ENCODE measurements around the gene RPS27L.

Gene RPS27L

DNA sequence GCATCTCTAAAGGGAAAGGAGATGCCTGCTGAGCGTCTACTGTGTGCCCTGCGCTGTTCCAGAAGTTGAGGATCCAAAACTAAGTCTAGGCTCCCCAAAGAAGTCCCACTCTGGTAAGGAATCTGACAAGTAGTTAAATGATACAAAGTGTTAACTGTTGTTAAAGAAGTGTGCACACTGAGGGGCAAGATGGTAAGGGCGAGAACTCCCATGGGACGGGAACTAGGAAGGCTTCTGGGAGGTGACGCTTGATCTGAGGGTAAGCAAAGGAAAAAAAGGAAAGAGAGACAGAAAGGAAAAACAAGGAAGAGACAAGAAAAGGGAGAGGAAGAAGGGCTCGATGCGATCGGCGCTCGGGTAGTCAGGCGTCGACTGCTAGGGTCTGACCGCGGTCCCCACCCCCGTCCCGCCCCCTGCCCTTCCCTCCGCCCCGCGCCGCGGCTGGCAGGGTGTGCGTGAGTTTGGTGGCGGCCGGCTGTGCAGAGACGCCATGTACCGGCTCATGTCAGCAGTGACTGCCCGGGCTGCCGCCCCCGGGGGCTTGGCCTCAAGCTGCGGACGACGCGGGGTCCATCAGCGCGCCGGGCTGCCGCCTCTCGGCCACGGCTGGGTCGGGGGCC lies 35.8 kb downstream of the RPS27L start, which contains the start of gene LACTB (continued):
- TF ChIP-seq ZNF148 (tag by site-specific recombination; IDR thresholded peaks at IDR 0.05; ENCODE audit: borderline replicate concordance) (no peak), ZNF211 (tag by site-specific recombination; IDR thresholded peaks at IDR 0.05; ENCODE audit: low read depth) (no peak), ZNF626 (tag by site-specific recombination; IDR thresholded peaks at IDR 0.05) (no peak), ZNF404 (tag by site-specific recombination; IDR thresholded peaks at IDR 0.05) (no peak), ZNF169 (tag by site-specific recombination; IDR thresholded peaks at IDR 0.05) (no peak), WT1 (tag by site-specific recombination; IDR thresholded peaks at IDR 0.05) (no peak), ZNF837 (tag by site-specific recombination; IDR thresholded peaks at IDR 0.05) (no peak), TRIM28 (IDR thresholded peaks at IDR 0.05; ENCODE audit: borderline replicate concordance, low read length) (no peak), ZFP3 (tag by site-specific recombination; IDR thresholded peaks at IDR 0.05; ENCODE audit: low read depth) (no peak), HOXA7 (CRISPR knock-in tag; IDR thresholded peaks at IDR 0.05; ENCODE audit: borderline replicate concordance) (no peak), ZNF677 (tag by site-specific recombination; IDR thresholded peaks at IDR 0.05) (no peak), ZSCAN18 (tag by site-specific recombination; IDR thresholded peaks at IDR 0.05) (0 out of 2 replicates have a peak, but pooled peaks have one; percentile 40), SCRT1 (tag by site-specific recombination; IDR thresholded peaks at IDR 0.05; ENCODE audit: borderline replicate concordance) (peak; percentile 38; the same call in 1 of the 2 replicates), ZNF600 (tag by site-specific recombination; IDR thresholded peaks at IDR 0.05) (peak; percentile 35; the same call in 1 of the 2 replicates), ZNF302 (tag by site-specific recombination; IDR thresholded peaks at IDR 0.05; ENCODE audit: low read depth) (no peak), ZNF830 (tag by site-specific recombination; IDR thresholded peaks at IDR 0.05; ENCODE audit: low read depth) (no peak), ZNF266 (tag by site-specific recombination; IDR thresholded peaks at IDR 0.05; ENCODE audit: low read depth) (no peak), ZNF664 (tag by site-specific recombination; IDR thresholded peaks at IDR 0.05) (no peak), SP7 (tag by site-specific recombination; IDR thresholded peaks at IDR 0.05) (peak; percentile 68), ZSCAN16 (tag by site-specific recombination; IDR thresholded peaks at IDR 0.05) (peak; percentile 47; the same call in 1 of the 2 replicates)

- POLR2A ChIA-PET: no interaction called here
- CTCF ChIA-PET: interaction anchor here (0.6 to 1.2 kb wide), 4 partner anchors 11 to 1385 kb away, joined by 3 to 6 read pairs (median 3); no protein-coding TSS in a partner anchor
- Histone ChIP-seq H3K27ac (ENCODE audit: extremely low read depth, low read depth, low read length) (no peak overlapping the region), H3K36me3 (ENCODE audit: control insufficient read depth in 2 of 2, insufficient read depth in 1 of 2, low read length in 2 of 2) (no peaks in the 10 kb centered on the region), H3K9me3 (ENCODE audit: control insufficient read depth, insufficient read depth, low read depth, low read length) (no peaks in the 10 kb centered on the region), H3K4me1 (ENCODE audit: control insufficient read depth, insufficient read depth, low read length) (peaks cover 2% of the 10 kb centered on the region; the same call in 1 of the 2 replicates), H3K4me3 (ENCODE audit: low read depth, low read length) (no peak overlapping the region)
- TF ChIP-seq ZNF473 (tag by site-specific recombination; IDR thresholded peaks at IDR 0.05): no peak
- TF ChIP-seq ZNF404 (tag by site-specific recombination; IDR thresholded peaks at IDR 0.05): no peak
- TF ChIP-seq ZNF501 (tag by site-specific recombination; IDR thresholded peaks at IDR 0.05): no peak
- TF ChIP-seq INSM2 (tag by site-specific recombination; IDR thresholded peaks at IDR 0.05): no peak
- TF ChIP-seq, protein P1, sequence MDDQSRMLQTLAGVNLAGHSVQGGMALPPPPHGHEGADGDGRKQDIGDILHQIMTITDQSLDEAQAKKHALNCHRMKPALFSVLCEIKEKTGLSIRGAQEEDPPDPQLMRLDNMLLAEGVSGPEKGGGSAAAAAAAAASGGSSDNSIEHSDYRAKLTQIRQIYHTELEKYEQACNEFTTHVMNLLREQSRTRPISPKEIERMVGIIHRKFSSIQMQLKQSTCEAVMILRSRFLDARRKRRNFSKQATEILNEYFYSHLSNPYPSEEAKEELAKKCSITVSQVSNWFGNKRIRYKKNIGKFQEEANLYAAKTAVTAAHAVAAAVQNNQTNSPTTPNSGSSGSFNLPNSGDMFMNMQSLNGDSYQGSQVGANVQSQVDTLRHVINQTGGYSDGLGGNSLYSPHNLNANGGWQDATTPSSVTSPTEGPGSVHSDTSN (CRISPR knock-in tag; IDR thresholded peaks at IDR 0.05): no peak
- no peak for TF ChIP-seq ZNF214 (tag by site-specific recombination; IDR thresholded peaks at IDR 0.05; ENCODE audit: borderline replicate concordance)
- TF ChIP-seq ZNF311 (tag by site-specific recombination; IDR thresholded peaks at IDR 0.05; ENCODE audit: borderline replicate concordance): no peak
- no peak for TF ChIP-seq OSR2 (tag by site-specific recombination; IDR thresholded peaks at IDR 0.05)
- TF ChIP-seq ZNF302 (tag by site-specific recombination; IDR thresholded peaks at IDR 0.05; ENCODE audit: low read depth): no peak
- TF ChIP-seq ZFHX2 (tag by site-specific recombination; conservative IDR thresholded peaks at IDR 0.05): no peak
- TF ChIP-seq ZFP69B (tag by site-specific recombination; IDR thresholded peaks at IDR 0.05): no peak
- TF ChIP-seq, protein P2, sequence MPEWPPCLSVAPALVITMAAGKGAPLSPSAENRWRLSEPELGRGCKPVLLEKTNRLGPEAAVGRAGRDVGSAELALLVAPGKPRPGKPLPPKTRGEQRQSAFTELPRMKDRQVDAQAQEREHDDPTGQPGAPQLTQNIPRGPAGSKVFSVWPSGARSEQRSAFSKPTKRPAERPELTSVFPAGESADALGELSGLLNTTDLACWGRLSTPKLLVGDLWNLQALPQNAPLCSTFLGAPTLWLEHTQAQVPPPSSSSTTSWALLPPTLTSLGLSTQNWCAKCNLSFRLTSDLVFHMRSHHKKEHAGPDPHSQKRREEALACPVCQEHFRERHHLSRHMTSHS (tag by site-specific recombination; IDR thresholded peaks at IDR 0.05): no peak
- no peak for TF ChIP-seq ZNF560 (tag by site-specific recombination; IDR thresholded peaks at IDR 0.05; ENCODE audit: borderline replicate concordance)
Measured at GRCh38 chr15:63118854-63119253, 38.4 kb downstream of the RPS27L start.

Measured in HEK293 (cell line).